Measurements from ENCODE around the gene MEST. TPM values are rescaled to one million over a fixed set of nuclear protein-coding genes. Genes with fewer than 3 reads are reported as not detected.
"Not testable (repeated sequence)": the region's sequence is repeated elsewhere in the genome, so short reads cannot be mapped to it uniquely, and the experiment has no call there.

The MEST gene
- total RNA-seq, 1 experiment from 2014 or later = not detected

DNA sequence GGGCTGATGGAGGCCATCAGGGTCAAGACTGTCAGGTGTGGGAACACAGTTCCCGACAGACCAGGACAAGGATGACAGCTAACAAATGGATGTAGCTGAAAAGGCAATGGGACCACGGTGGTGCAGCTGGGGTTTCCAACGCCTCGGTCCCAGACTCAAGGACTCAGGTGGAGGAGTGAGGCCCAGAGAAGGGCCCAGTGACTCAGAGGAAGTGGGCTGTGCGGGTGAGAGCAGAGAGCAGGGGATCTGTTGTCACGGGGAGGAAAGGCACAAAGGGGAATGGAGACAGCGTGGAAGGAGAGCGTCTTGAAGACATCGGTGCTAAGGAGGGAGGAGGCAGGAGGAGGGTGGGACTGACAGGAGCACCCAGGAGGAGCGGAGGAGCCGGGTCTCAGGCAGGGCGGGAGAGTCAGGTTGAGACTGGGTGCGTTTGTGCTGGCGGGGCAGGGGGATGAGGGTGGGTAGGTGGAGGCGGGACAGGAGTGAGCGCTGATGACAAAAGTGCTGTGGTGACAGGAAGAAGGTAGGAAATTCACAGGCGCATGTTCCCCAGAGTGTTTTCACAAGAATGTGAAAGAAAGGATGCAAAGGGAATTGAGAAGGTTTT is 31.7 kb downstream of the MEST start:
- DNase-seq (ENCODE audit: low spot score) = not testable (repeated sequence)

DNA sequence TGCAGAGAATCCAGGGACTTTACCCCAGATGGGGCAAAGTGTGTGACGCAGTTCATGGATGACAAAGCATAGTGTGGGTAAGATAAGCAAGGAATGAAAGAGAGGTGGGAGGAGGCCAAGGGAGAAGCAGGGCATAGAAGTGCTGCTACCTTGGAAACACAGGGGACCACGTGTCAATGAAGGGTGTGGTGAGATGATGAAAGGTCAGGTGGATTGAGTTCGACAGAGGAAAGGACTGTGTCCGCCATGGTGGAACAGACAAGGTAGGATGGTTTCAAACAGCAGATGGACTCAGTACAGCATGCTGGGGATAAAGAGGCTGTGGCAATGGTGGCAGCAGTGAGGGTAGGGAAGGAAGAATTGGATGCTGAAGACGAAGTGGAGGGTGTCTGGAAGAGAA is 32.7 kb downstream of the MEST start:
- DNase-seq (ENCODE audit: low spot score) = no peak

DNA sequence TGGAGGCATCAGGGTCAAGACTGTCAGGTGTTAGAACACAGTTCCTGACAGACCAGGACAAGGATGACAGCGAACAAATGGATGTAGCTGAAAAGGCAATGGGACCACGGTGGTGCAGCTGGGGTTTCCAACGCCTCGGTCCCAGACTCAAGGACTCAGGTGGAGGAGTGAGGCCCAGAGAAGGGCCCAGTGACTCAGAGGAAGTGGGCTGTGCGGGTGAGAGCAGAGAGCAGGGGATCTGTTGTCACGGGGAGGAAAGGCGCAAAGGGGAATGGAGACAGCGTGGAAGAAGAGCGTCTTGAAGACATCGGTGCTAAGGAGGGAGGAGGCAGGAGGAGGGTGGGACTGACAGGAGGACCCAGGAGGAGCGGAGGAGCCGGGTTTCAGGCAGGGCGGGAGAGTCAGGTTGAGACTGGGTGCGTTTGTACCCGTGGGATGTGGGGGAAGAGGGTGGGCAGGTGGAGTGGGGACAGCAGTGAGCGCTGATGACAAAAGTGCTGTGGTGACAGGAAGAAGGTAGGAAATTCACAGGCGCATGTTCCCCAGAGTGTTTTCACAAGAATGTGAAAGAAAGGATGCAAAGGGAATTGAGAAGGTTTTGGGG is 36.0 kb downstream of the MEST start:
- not testable (repeated sequence) for DNase-seq (ENCODE audit: low spot score)

DNA sequence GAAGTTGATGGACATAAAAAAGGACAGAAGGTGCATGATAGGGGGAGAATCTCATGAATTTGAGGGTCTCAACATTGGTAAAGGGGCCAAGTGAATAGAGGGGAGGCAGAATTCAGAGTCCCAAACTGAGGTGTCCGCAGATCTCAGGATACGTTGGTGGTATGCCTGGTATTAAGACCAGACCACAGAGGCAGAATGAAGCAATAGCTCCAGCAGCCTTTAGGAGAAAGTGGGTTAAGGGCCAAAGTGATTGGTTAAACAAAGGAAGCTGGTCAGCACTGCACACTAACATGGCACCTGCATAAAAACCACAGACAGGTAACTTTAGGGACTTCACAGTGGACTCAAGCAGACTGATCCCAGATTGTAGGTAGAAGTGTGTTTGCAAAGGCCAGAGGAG is 37.5 kb downstream of the MEST start:
- DNase-seq (ENCODE audit: low spot score) = no peak

DNA sequence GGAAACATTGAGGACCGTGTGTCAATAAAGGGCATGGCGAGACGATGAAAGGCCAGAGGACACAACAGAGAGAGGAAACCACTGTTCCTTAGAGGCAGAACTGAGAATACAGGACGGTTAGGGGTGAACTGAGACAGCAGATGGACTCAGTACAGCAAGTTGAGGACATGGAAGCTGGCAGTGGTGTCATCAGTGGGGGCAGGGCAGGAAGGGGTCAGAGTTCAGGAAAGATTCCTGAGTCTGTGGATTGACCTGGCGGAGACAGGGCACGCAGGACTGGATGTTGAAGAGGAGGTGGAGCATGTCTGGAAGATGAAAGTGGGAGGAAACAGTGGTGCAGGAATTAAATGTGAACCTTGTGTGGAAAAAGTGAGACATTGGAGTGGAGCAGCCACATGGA is 46.0 kb downstream of the MEST start:
- not testable (repeated sequence) for DNase-seq (ENCODE audit: low spot score)

DNA sequence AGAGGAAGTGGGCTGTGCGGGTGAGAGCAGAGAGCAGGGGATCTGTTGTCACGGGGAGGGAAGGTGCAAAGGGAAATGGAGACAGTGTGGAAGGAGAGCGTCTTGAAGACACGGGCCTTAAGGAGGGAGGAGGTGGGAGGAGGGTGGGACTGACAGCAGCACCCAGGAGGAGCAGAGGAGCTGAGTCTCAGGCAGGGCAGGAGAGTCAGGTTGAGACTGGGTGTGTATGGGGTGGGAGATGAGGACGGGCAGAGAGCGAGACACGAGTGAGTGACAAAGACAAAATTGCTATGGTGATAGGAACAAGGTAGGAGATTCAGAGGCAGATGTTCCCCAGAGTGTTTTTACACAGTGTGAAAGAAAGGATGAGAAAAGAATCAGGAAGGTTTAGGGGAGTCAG is 49.4 kb downstream of the MEST start:
- DNase-seq (ENCODE audit: low spot score) = not testable (repeated sequence)

DNA sequence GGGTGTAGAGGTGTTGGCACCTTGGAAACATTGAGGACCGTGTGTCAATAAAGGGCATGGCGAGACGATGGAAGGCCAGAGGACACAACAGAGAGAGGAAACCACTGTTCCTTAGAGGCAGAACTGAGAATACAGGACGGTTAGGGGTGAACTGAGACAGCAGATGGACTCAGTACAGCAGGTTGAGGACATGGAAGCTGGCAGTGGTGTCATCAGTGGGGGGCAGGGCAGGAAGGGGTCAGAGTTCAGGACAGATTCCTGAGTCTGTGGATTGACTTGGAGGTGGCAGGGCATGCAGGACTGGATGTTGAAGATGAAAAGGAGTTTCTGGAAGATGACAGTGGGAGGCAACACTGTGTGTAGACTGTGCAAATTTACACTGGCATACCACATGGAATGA is 50.4 kb downstream of the MEST start:
- not testable (repeated sequence) for DNase-seq (ENCODE audit: low spot score)

DNA sequence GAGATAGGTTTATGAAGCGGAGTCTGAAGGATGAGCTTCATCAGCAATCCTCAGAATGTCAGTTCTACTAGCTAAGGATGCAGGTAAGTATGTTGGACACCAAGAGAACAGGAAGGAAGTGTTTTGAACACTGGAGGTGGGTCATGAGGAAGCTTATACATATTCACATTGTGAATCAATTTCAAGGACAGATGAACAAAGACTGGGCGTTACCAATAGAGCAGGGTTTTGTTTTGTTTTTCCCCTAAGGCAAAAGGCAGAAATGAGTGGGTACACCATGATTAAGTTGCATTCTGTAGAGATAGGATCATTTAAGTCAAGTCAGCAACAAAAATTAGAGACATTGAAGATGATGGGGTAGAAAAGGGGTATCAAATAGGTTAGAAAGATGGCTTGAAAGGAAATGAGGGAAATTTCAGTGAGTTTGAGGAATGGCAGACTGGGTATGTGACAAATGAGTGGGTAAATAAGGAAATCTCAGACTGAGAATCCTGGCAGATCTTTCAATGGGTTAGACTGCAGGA is 51.7 kb downstream of the MEST start:
- DNase-seq (ENCODE audit: low spot score) = no peak

DNA sequence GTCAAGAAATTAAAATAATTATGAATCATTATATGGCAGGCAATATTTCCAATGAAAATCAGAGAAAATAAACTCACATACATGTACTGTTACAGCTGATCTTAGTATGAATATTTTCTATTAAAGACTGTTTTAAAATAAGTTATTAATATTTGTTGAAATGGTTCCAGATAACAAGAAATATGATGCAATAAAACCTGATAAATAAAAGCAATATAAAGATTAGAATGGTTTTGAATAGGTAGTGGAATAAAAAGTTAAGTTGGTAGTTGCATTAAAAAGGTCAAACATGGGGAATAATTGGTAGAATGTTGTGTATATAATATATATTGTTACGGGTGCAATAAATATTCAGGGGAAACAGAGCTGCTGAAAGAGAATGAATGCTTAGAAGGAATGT is 52.5 kb downstream of the MEST start:
- no peak for DNase-seq (ENCODE audit: low spot score)

DNA sequence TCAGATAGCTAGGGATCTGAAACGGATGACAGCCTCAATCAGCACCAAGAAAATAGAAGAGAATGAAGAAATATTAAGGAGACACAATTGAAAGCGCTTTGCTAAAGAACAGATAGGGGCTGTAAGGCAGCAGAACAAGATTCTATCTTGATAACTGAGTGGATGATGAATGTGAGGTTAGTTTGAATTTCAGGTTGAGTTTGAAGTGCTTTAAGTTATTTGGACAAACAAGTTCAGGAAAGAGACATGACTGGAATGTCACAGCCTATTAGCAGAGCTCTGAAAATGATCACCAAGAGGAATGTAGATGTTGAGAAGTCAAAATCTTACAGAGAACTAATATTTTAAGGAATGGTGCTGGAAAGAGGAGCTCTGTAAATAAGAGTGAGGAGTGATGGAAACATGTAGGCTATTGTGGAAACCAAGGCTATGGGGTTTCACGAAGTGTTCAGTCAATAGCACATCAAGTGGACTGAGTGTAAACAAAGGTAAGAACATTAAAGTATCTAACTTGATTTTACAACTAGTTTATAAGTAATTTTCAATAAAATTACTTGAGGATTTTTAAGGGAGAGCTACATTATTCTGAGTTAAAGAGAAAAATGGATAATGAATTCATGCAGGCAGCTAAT is 61.6 kb downstream of the MEST start:
- no peak for DNase-seq (ENCODE audit: low spot score)

DNA sequence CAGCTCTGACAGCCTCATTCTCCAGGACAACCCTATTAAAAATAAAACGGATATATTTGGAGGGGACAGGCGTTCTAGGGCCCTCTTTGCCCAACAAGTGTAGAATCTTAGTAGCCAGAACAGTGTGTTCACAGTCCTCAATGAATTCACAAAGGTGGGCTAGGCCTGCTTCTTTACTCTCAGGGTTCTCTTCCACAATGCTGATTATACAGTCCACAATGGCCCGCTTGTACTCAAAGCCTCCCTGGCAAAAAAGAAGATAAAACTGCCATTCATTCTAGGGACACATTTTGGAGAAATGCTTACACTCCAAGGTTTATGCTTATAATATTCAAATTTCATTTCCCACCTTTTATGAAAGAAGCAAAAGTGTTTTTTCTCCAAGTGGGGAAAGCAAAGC is 62.6 kb downstream of the MEST start:
- no peak for DNase-seq (ENCODE audit: low spot score)

Other genes starting within 250 kb of the MEST start
- gene CPA2, start 225.2 kb upstream of the MEST start, total RNA-seq (2014; rRNA removed; shearing (Covaris generic)) = not detected in 2 replicates
- 387 and 495 TPM in 2 replicates for gene CPA4, start 198.9 kb upstream of the MEST start, total RNA-seq (2014; rRNA removed; shearing (Covaris generic))
- 0.28 and 1.0 TPM in 2 replicates for gene CPA5, start 147.3 kb upstream of the MEST start, total RNA-seq (2014; rRNA removed; shearing (Covaris generic))
- gene CPA1, start 111.6 kb upstream of the MEST start, total RNA-seq (2014; rRNA removed; shearing (Covaris generic)) = 0.34 and 2.6 TPM in 2 replicates
- 15.9 and 21.3 TPM in 2 replicates for gene CEP41, start 51.1 kb upstream of the MEST start, total RNA-seq (2014; rRNA removed; shearing (Covaris generic))
- 14.1 and 19.0 TPM in 2 replicates for gene COPG2, start 176.7 kb downstream of the MEST start, total RNA-seq (2014; rRNA removed; shearing (Covaris generic))
- gene TSGA13, start 194.5 kb downstream of the MEST start, total RNA-seq (2014; rRNA removed; shearing (Covaris generic)) = not detected in 2 replicates
- gene KLF14, start 242.1 kb downstream of the MEST start, total RNA-seq (2014; rRNA removed; shearing (Covaris generic)) = 0.02 and 0.60 TPM in 2 replicates

Data from A172 (cell line).